Ectodermal cell (in vitro differentiated cells): ENCODE measurements around the gene PTPA.

Experiments used
- H3K27ac ChIP-seq: 2 replicates; pipeline ENCODE4 v1.7.0; 2013; ENCODE audit warnings: mild to moderate bottlenecking, low read depth, low read length; ENCODE audit not compliant: insufficient read depth, poor library complexity, severe bottlenecking
- H3K27me3 ChIP-seq: 2 replicates; pipeline ENCODE4 v1.7.0; 2013; ENCODE audit warnings: mild to moderate bottlenecking, low read length; ENCODE audit not compliant: insufficient read depth, control insufficient read depth, poor library complexity, severe bottlenecking
- H3K36me3 ChIP-seq: one replicate; pipeline ENCODE4 v1.7.0; 2013; ENCODE audit warnings: low read length; ENCODE audit not compliant: control insufficient read depth, insufficient read depth
- H3K4me1 ChIP-seq: one replicate; pipeline ENCODE4 v1.7.0; 2013; ENCODE audit warnings: low read length; ENCODE audit not compliant: control insufficient read depth, insufficient read depth
- H3K4me3 ChIP-seq: 2 replicates; pipeline ENCODE4 v1.7.0; 2013; ENCODE audit warnings: low read depth, low read length, control low read depth; ENCODE audit not compliant: insufficient read depth
- H3K9me3 ChIP-seq: 2 replicates; pipeline ENCODE4 v1.7.0; 2013; ENCODE audit warnings: mild to moderate bottlenecking, low read length, moderate library complexity; ENCODE audit not compliant: control insufficient read depth
- WGBS, 2 experiments: methylation state at CpG; one replicate each; pipeline ENCODE4 v1.1.7; 2013; ENCODE audit warnings: missing lambda C conversion rate in 2 of 2; 5-methylcytosine and 5-hydroxymethylcytosine counted together

PTPA gene

DNA sequence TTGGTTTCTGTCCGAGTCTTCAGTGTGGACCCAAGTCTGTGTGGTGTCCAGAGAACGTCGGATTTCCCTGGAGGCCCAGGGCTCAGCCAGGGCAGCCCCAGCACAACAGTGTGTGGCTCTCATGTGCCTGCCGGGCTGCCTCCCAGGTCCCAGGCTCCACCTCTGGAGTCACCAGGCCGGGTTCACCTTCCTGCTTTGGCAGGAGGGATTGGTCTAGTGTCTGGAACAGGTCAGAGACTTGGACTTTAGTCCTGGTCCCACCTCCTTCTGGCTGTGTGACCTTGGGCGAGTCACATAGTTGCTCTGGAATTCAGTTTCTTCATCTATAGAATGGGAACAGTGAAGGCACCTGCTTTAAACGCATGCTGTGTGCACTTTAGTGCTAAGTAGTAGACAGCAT, 27.1 kb upstream of the PTPA start:
- Histone ChIP-seq H3K4me1 (peaks cover 4% of the 10 kb centered on the region), H3K9me3 (no peaks in the 10 kb centered on the region), H3K36me3 (peaks cover 14% of the 10 kb centered on the region), H3K27me3 (no peaks in the 10 kb centered on the region), H3K4me3 (no peak overlapping the region), H3K27ac (no peak overlapping the region)
- 93 to 96% methylated on average over 7 of the region's 7 CpGs for WGBS, 2 experiments

DNA sequence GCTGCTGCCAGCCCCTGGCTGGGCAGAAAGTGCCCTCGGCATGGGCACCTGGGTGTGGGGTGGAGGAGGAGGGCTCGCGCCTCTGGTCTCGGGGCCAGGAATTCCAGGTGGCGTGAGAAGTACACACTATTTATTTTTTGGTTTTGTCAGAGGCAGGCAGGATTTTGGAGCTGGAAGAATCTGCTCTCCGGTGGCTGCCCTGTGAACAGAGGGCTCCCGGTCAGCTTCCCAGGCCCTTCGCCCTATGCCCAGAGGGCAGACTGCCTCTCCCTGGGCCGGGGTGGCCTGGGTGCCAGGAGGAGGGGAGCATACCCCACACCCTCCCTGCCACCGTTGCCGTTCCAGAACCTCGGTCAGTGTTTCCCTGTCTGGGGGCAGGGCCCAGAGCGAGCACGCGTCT, 22.0 kb upstream of the PTPA start:
- 95 to 96% methylated on average over 15 of the region's 15 CpGs for WGBS, 2 experiments
- Histone ChIP-seq H3K27ac (no peak overlapping the region), H3K4me3 (no peak overlapping the region), H3K27me3 (no peaks in the 10 kb centered on the region), H3K4me1 (no peaks in the 10 kb centered on the region), H3K9me3 (no peaks in the 10 kb centered on the region), H3K36me3 (peaks cover 30% of the 10 kb centered on the region)

- H3K36me3 ChIP-seq, result peaks cover 16% of the 10 kb centered on the region
- no peak overlapping the region for H3K4me3 ChIP-seq
- H3K9me3 ChIP-seq, result no peaks in the 10 kb centered on the region
- H3K27ac ChIP-seq, result no peak overlapping the region
- no peaks in the 10 kb centered on the region for H3K4me1 ChIP-seq
- H3K27me3 ChIP-seq, result no peaks in the 10 kb centered on the region
- WGBS, 2 experiments, result 85 to 89% methylated on average over 20 of the region's 20 CpGs
These were observed 17.4 kb upstream of the PTPA start for GRCh38 chr9:129093602-129094386.

DNA sequence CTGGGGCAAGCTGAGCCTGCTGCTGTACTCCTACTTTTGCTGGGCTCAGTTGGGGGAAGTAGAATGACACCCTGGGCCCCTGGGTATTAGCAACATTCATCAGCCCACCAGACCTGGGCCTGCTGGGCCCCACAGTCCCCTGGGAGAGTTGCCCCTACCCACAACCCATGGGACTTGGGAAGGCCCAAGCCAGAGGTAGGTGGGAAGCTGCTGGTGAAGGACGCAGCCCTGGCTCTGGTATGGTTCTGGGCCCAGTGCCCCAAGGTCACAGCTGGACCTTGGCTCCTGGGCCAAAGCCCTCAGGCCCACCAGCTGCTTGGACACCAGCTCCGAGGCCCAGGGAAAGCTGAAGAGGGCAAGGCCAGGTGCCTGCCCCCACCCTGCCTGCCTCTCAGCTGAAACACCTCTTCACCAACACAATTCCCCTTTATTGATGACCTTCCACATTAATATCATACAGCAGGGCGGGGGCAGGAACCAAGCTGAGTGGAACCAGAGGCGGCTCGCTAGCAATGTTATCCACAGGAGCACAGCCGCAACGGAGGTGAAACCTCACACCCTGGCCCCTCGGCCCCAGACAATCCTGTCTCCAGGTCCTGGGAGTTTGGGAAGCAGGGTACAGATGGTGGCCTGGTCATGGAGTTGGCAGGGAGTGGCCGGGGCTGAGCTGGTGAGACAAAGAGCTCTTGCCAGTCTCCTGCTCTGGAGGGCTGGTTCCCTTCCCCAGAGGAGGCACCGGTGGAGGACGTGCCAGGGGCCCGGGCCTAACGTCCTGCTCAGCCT, 16.6 kb upstream of the PTPA start:
- no peaks in the 10 kb centered on the region for H3K27me3 ChIP-seq
- WGBS, 2 experiments, result 95 to 96% methylated on average over 13 of the region's 13 CpGs
- H3K4me3 ChIP-seq, result no peak overlapping the region
- no peak overlapping the region for H3K27ac ChIP-seq
- no peaks in the 10 kb centered on the region for H3K4me1 ChIP-seq
- H3K9me3 ChIP-seq, result no peaks in the 10 kb centered on the region
- H3K36me3 ChIP-seq, result peaks cover 11% of the 10 kb centered on the region

DNA sequence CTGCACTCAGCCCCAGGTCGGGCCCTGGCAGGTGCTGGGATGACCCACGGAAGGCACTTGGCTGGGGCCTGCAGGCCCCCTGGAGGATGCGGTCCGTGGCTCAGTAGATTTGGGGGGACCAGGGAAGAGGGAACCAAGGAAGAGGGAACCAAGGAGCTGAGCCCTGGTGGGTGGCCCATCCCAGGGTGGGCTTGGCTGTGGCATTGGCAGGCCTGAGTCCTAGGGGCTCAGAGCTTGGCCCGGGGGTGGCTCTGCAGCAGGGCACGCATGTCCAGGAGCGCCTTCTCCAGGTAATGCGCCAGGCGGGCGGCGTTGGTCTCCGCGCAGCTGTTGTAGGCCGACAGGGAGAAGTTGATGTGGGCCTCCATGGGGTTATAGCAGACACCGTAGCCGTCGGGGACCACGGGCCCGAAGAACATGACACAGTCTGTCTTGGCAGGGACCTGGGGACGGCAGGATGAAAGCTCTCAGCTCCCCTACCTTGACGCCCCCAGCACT, 16.0 kb upstream of the PTPA start:
- Histone ChIP-seq H3K27ac (no peak overlapping the region), H3K4me3 (no peak overlapping the region), H3K9me3 (no peaks in the 10 kb centered on the region), H3K36me3 (peaks cover 5% of the 10 kb centered on the region), H3K4me1 (no peaks in the 10 kb centered on the region), H3K27me3 (no peaks in the 10 kb centered on the region)
- 94 to 95% methylated on average over 21 of the region's 21 CpGs for WGBS, 2 experiments

DNA sequence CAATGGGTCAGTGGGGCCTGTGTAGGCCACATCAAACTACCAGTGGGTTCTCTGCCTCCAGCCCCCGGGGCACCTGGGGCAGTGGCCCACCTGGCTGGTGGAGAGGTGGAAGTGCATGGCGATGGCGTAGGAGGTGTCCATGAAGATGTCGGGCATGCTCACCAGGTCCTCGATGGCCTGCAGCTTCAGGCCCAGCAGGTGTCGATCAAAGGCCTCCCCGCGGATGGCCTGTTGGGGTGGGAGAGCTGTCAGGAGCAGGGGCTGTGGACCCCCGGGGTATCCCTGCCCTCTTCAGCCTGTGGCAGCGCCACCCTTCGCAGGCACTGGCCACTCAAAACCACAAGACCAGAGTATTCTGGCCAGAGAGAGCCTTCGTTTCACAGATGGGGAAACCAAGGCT, 15.3 kb upstream of the PTPA start:
- H3K9me3 ChIP-seq, result no peaks in the 10 kb centered on the region
- H3K4me1 ChIP-seq, result no peaks in the 10 kb centered on the region
- H3K36me3 ChIP-seq, result no peaks in the 10 kb centered on the region
- WGBS, 2 experiments, result 90 to 95% methylated on average over 12 of the region's 12 CpGs
- no peak overlapping the region for H3K4me3 ChIP-seq
- H3K27me3 ChIP-seq, result no peaks in the 10 kb centered on the region
- no peak overlapping the region for H3K27ac ChIP-seq

- no peaks in the 10 kb centered on the region for H3K27me3 ChIP-seq
- H3K9me3 ChIP-seq, result no peaks in the 10 kb centered on the region
- no peaks in the 10 kb centered on the region for H3K36me3 ChIP-seq
- 93 to 95% methylated on average over 16 of the region's 16 CpGs for WGBS, 2 experiments
- H3K4me1 ChIP-seq, result no peaks in the 10 kb centered on the region
- H3K27ac ChIP-seq, result no peak overlapping the region
- no peak overlapping the region for H3K4me3 ChIP-seq
These were observed 13.4 kb upstream of the PTPA start for GRCh38 chr9:129097671-129098306.

- H3K4me3 ChIP-seq, result no peak overlapping the region
- no peaks in the 10 kb centered on the region for H3K9me3 ChIP-seq
- H3K4me1 ChIP-seq, result no peaks in the 10 kb centered on the region
- H3K27me3 ChIP-seq, result no peaks in the 10 kb centered on the region
- no peak overlapping the region for H3K27ac ChIP-seq
- H3K36me3 ChIP-seq, result no peaks in the 10 kb centered on the region
- WGBS, 2 experiments, result 96% methylated on average over 11 of the region's 11 CpGs
These were observed 12.9 kb upstream of the PTPA start for GRCh38 chr9:129098328-129098727.

- 79% methylated on average over 28 of the region's 28 CpGs for WGBS, 2 experiments
- no peak overlapping the region for H3K27ac ChIP-seq
- no peaks in the 10 kb centered on the region for H3K27me3 ChIP-seq
- H3K4me1 ChIP-seq, result no peaks in the 10 kb centered on the region
- no peak overlapping the region for H3K4me3 ChIP-seq
- no peaks in the 10 kb centered on the region for H3K36me3 ChIP-seq
- no peaks in the 10 kb centered on the region for H3K9me3 ChIP-seq
These were observed 10.6 kb upstream of the PTPA start for GRCh38 chr9:129100383-129101169.
